HG03280 (cell line): ENCODE results near the gene TBKBP1.
"Not testable (repeated sequence)": the region's sequence is repeated elsewhere in the genome, so short reads cannot be mapped to it uniquely, and the experiment has no call there.

ENCODE experiments used
- ATAC-seq: cut with Tn5 transposase; IDR thresholded peaks from one replicate; pipeline ENCODE4 v1.9.1; 2021; ENCODE audit warnings: mild to moderate bottlenecking, moderate library complexity; ENCODE audit not compliant: unreplicated experiment

The TBKBP1 gene

GRCh38 chr17:47731396-47731795, 37.4 kb downstream of the TBKBP1 start:
- no peak for ATAC-seq

GRCh38 chr17:47732399-47733046, 38.6 kb downstream of the TBKBP1 start:
- ATAC-seq, result no peak

- ATAC-seq, result peak; percentile 66
These were observed 39.2 kb downstream of the TBKBP1 start, which contains the start of gene TBX21 for GRCh38 chr17:47733047-47733673. Gene TBX21, plus strand, starts transcription at chr17:47733236. Its CDS starts 219 bp downstream, at chr17:47733455.

- ATAC-seq, result peak; percentile 17
These were observed 39.9 kb downstream of the TBKBP1 start for GRCh38 chr17:47733674-47734410.

- no peak for ATAC-seq
These were observed 41.1 kb downstream of the TBKBP1 start for GRCh38 chr17:47735139-47735464.

- ATAC-seq, result peak; percentile 43
These were observed 41.6 kb downstream of the TBKBP1 start for GRCh38 chr17:47735536-47736011.

- no peak for ATAC-seq
These were observed 42.8 kb downstream of the TBKBP1 start for GRCh38 chr17:47736501-47737495.

GRCh38 chr17:47738178-47738577, 44.2 kb downstream of the TBKBP1 start:
- ATAC-seq, result no peak

GRCh38 chr17:47739150-47739549, 45.2 kb downstream of the TBKBP1 start:
- no peak for ATAC-seq

- not testable (repeated sequence) for ATAC-seq
These were observed 46.0 kb downstream of the TBKBP1 start for GRCh38 chr17:47739945-47740344.

GRCh38 chr17:47741109-47741792, 47.3 kb downstream of the TBKBP1 start:
- ATAC-seq, result no peak

- ATAC-seq, result no peak
These were observed 47.8 kb downstream of the TBKBP1 start for GRCh38 chr17:47741793-47742145.

- ATAC-seq, result no peak
These were observed 48.6 kb downstream of the TBKBP1 start for GRCh38 chr17:47742319-47743181.

GRCh38 chr17:47744168-47745036, 50.4 kb downstream of the TBKBP1 start:
- no peak for ATAC-seq

GRCh38 chr17:47745037-47745380, 51.0 kb downstream of the TBKBP1 start:
- ATAC-seq, result no peak

GRCh38 chr17:47751471-47751870, 57.5 kb downstream of the TBKBP1 start:
- no peak for ATAC-seq

- no peak for ATAC-seq
These were observed 63.4 kb downstream of the TBKBP1 start for GRCh38 chr17:47757386-47757785.

GRCh38 chr17:47760409-47761140, 66.6 kb downstream of the TBKBP1 start:
- ATAC-seq, result no peak
